Activated naive CD8-positive, alpha-beta T cell treated with anti-CD3 and anti-CD28 coated beads, Interleukin-2, amount 50 U/mL, for 16 hours (primary cell): ENCODE results near the gene MAD1L1.

ENCODE experiments used
- DNase-seq: peaks from one replicate; pipeline ENCODE4 v3.0.0-alpha.2; 2020; ENCODE audit warnings: low read depth, low spot score

Gene MAD1L1

GRCh38 chr7:2090526-2091520 is 141.9 kb downstream of the MAD1L1 start:
- DNase-seq: no peak

GRCh38 chr7:2088801-2089200 is 143.9 kb downstream of the MAD1L1 start:
- DNase-seq: no peak

GRCh38 chr7:2087744-2088143 is 145.0 kb downstream of the MAD1L1 start:
- DNase-seq: no peak

GRCh38 chr7:2086229-2086628 is 146.5 kb downstream of the MAD1L1 start:
- DNase-seq: no peak

GRCh38 chr7:2085804-2086203 is 146.9 kb downstream of the MAD1L1 start:
- no peak for DNase-seq

GRCh38 chr7:2084781-2085505 is 147.8 kb downstream of the MAD1L1 start:
- no peak for DNase-seq

GRCh38 chr7:2084331-2084730 is 148.4 kb downstream of the MAD1L1 start:
- no peak for DNase-seq

GRCh38 chr7:2083362-2083761 is 149.4 kb downstream of the MAD1L1 start:
- DNase-seq: no peak

- no peak for DNase-seq
Measured at GRCh38 chr7:2082139-2082998, 150.4 kb downstream of the MAD1L1 start.

- no peak for DNase-seq
Measured at GRCh38 chr7:2081526-2082135, 151.1 kb downstream of the MAD1L1 start.

- no peak for DNase-seq
Measured at GRCh38 chr7:2080477-2080876, 152.3 kb downstream of the MAD1L1 start.

GRCh38 chr7:2080060-2080387 is 152.7 kb downstream of the MAD1L1 start:
- no peak for DNase-seq

GRCh38 chr7:2079332-2080059 is 153.2 kb downstream of the MAD1L1 start:
- no peak for DNase-seq

- no peak for DNase-seq
Measured at GRCh38 chr7:2078899-2079298, 153.8 kb downstream of the MAD1L1 start.

GRCh38 chr7:2076649-2077064 is 156.1 kb downstream of the MAD1L1 start:
- no peak for DNase-seq

GRCh38 chr7:2075811-2076210 is 156.9 kb downstream of the MAD1L1 start:
- no peak for DNase-seq

- DNase-seq: no peak
Measured at GRCh38 chr7:2074691-2075090, 158.1 kb downstream of the MAD1L1 start.

- no peak for DNase-seq
Measured at GRCh38 chr7:2072798-2073197, 159.9 kb downstream of the MAD1L1 start.

- no peak for DNase-seq
Measured at GRCh38 chr7:2072042-2072441, 160.7 kb downstream of the MAD1L1 start.

GRCh38 chr7:2071133-2071832 is 161.5 kb downstream of the MAD1L1 start:
- no peak for DNase-seq
